Spleen (tissue), 11 donors: ENCODE results near the gene KMT5C. TPM values are rescaled to one million over a fixed set of nuclear protein-coding genes. Genes with fewer than 3 reads are reported as not detected.
A peak's percentile ranks its signal among the peaks of the same experiment; 100 is the strongest.

Experiments
- DNase-seq: peaks from one replicate; pipeline ENCODE4 v3.0.0-alpha.2; 2020
- H3K27ac ChIP-seq, 8 donors: fragments of 200-600 bp; sonication (generic) in 7 of 8; 1 replicate in 4 of 8; 2 replicates in 4 of 8; pipeline versions ENCODE4 v1.5.0 to v1.8.0; 2016 to 2021; ENCODE audit warnings: inconsistent platforms in 4 of 8, mild to moderate bottlenecking in 4 of 8, moderate library complexity in 1 of 8
- H3K27me3 ChIP-seq, 7 donors: fragments of 200-600 bp; sonication (generic) in 6 of 7; replicated peaks in 1 of 7; 1 replicate in 4 of 7; 2 replicates in 3 of 7; pipeline versions ENCODE4 v1.5.0 to v1.8.0; 2016 to 2021; ENCODE audit warnings: inconsistent platforms in 3 of 7, mild to moderate bottlenecking in 1 of 7
- H3K36me3 ChIP-seq, 6 donors: fragments of 200-600 bp; sonication (generic) in 5 of 6; 1 replicate in 4 of 6; 2 replicates in 2 of 6; pipeline versions ENCODE4 v1.5.0 to v1.8.0; 2016 to 2021; ENCODE audit warnings: inconsistent platforms in 2 of 6
- H3K4me1 ChIP-seq, 6 donors: fragments of 200-600 bp; sonication (generic) in 5 of 6; 1 replicate in 3 of 6; 2 replicates in 3 of 6; pipeline versions ENCODE4 v1.5.0 to v1.8.0; 2016 to 2021; ENCODE audit warnings: inconsistent platforms in 3 of 6
- H3K4me3 ChIP-seq, 8 donors: fragments of 200-600 bp; sonication (generic) in 7 of 8; 1 replicate in 4 of 8; 2 replicates in 4 of 8; pipeline versions ENCODE4 v1.5.0 to v1.8.0; 2016 to 2021; ENCODE audit warnings: inconsistent platforms in 4 of 8, mild to moderate bottlenecking in 4 of 8, moderate library complexity in 2 of 8
- H3K9me3 ChIP-seq, 8 donors: fragments of 200-600 bp; sonication (generic) in 7 of 8; 1 replicate in 4 of 8; 2 replicates in 4 of 8; pipeline versions ENCODE4 v1.5.0 to v1.8.0; 2016 to 2021; ENCODE audit warnings: inconsistent platforms in 4 of 8
- CTCF ChIP-seq, 11 experiments: fragments of 200-600 bp in 7 of 11; fragments of 450-650 bp in 4 of 11; sonication (generic) in 4 of 11; IDR thresholded peaks in 8 of 11; conservative IDR thresholded peaks in 3 of 11; 1 replicate in 7 of 11; 2 replicates in 4 of 11; pipeline versions ENCODE4 v1.4.0 to v1.8.0; 2016 to 2021; ENCODE audit warnings: antibody characterized with exemption in 11 of 11, inconsistent platforms in 4 of 11, mild to moderate bottlenecking in 1 of 11
- POLR2A ChIP-seq, 3 donors: fragments of 450-650 bp; IDR thresholded peaks; one replicate each; pipeline ENCODE4 v1.5.1; 2017; ENCODE audit warnings: antibody characterized with exemption in 3 of 3, mild to moderate bottlenecking in 1 of 3
- POLR2AphosphoS5 ChIP-seq, 3 donors: sonication (generic); formaldehyde crosslinking; IDR thresholded peaks; one replicate each; pipeline ENCODE4 v1.5.1; 2017; ENCODE audit warnings: antibody characterized with exemption in 3 of 3
- WGBS, 5 donors: extraction: QIAGEN DNeasy Blood & Tissue Kit in 3 of 5; methylation state at CpG; one replicate each; pipeline versions ENCODE4 v1.1.5 to v1.1.7; 2013 to 2018; 5-methylcytosine and 5-hydroxymethylcytosine counted together
- intact Hi-C: fragments of 100-400 bp; cut with DNase I; formaldehyde crosslinking; loops from one replicate; pipeline ENCODE4 v1.15.0; 2023; ENCODE audit warnings: low total_unique reads
- polyA plus RNA-seq, 3 donors: library from polyadenylated mRNA; stranded (reverse); fragments of 200-250 nt; gene quantifications; one replicate each; pipeline ENCODE4 v1.2.1, GENCODE V29; 2013
- total RNA-seq, 7 donors: library from RNA; depleted of rRNA in 3 of 7; stranded (reverse); fragments of >200 nt in 3 of 7; fragmentation: NEBNext Ultra II Directional in 4 of 7; extraction: Animal tissue kit (Norgen Biotek cat#: 25700) in 4 of 7; gene quantifications; one replicate each; pipeline versions ENCODE4 v1.1.0 to v1.2.1, GENCODE V29; 2016 to 2021
- donor health status: healthy with polysubstance abuse.
- donor health status: DM: no; HTN: no; CAD: no; lungs with moderate emphysema.
- donor health status: DM: no; HTN: no; CAD: no.
- donor health status: Bipolar disorder and iron deficiency.
- donor health status: healthy.
- donor health status: DM: no; HTN: no; CAD: no.
- donor health status: DM: yes; HTN: yes; CAD: no.

The KMT5C gene
- total and polyA plus RNA-seq, 10 donors, result 5.7 to 18.1 (median 12.2) TPM

GRCh38 chr19:55354698-55355212, 15.1 kb downstream of the KMT5C start, which contains the start of gene COX6B2:
Gene COX6B2 (minus strand): TSS chr19:55354719. CDS start chr19:55354521, 198 bp downstream.
- peak within 1 kb of the TSS; percentile 25 to 71 (median 44) for H3K4me3 ChIP-seq
- 3 to 7% (median 3%) methylated on average over 18 to 42 of the region's 43 CpGs for WGBS, 5 donors
- H3K36me3 ChIP-seq, result no peaks in the 10 kb centered on the region
- intact Hi-C loops, result no loop called here
- H3K9me3 ChIP-seq, result no peaks in the 10 kb centered on the region
- DNase-seq, result no peak
- TF ChIP-seq CTCF (IDR thresholded peaks at IDR 0.05 in 8 of 11, conservative IDR thresholded peaks at IDR 0.05 in 3 of 11) (no peak), POLR2AphosphoS5 (IDR thresholded peaks at IDR 0.05) (no peak), POLR2A (IDR thresholded peaks at IDR 0.05) (no peak)
- peaks cover 0 to 90% (median 44%) of the 10 kb centered on the region in 7 donors for H3K27me3 ChIP-seq
- H3K4me1 ChIP-seq, result peaks cover 9 to 29% (median 18%) of the 10 kb centered on the region in 6 donors
- peak within 1 kb of the TSS in 1 of 8 donors; percentile 23 for H3K27ac ChIP-seq

- WGBS, 5 donors, result 39 to 43% (median 40%) methylated on average over 11 to 13 of the region's 13 CpGs
- H3K27ac ChIP-seq, result no peak overlapping the region
- H3K4me1 ChIP-seq, result peaks cover 9 to 29% (median 18%) of the 10 kb centered on the region in 6 donors
- intact Hi-C loops, result no loop called here
- peaks cover 0 to 87% (median 44%) of the 10 kb centered on the region in 7 donors for H3K27me3 ChIP-seq
- H3K36me3 ChIP-seq, result no peaks in the 10 kb centered on the region
- no peaks in the 10 kb centered on the region for H3K9me3 ChIP-seq
- TF ChIP-seq POLR2A (IDR thresholded peaks at IDR 0.05) (no peak), POLR2AphosphoS5 (IDR thresholded peaks at IDR 0.05) (no peak), CTCF (IDR thresholded peaks at IDR 0.05 in 8 of 11, conservative IDR thresholded peaks at IDR 0.05 in 3 of 11) (no peak)
- DNase-seq, result no peak
- H3K4me3 ChIP-seq, result no peak overlapping the region
Observed at GRCh38 chr19:55355213-55355821, 15.6 kb downstream of the KMT5C start.

- Histone ChIP-seq H3K27me3 (peaks cover 0 to 68% (median 21%) of the 10 kb centered on the region in 7 donors), H3K36me3 (no peaks in the 10 kb centered on the region), H3K4me1 (peaks cover 6 to 20% (median 13%) of the 10 kb centered on the region in 6 donors), H3K9me3 (no peaks in the 10 kb centered on the region), H3K4me3 (no peak overlapping the region), H3K27ac (no peak overlapping the region)
- 78 to 90% (median 83%) methylated on average over 8 to 19 of the region's 19 CpGs for WGBS, 5 donors
- DNase-seq, result no peak
- intact Hi-C loops, result no loop called here
- TF ChIP-seq POLR2A (IDR thresholded peaks at IDR 0.05) (no peak), CTCF (IDR thresholded peaks at IDR 0.05 in 8 of 11, conservative IDR thresholded peaks at IDR 0.05 in 3 of 11) (no peak), POLR2AphosphoS5 (IDR thresholded peaks at IDR 0.05) (no peak)
Observed at GRCh38 chr19:55358493-55358892, 18.8 kb downstream of the KMT5C start.
